HepG2 (cell line): ENCODE measurements around the gene PARVB. TPM values are rescaled to one million over a fixed set of nuclear protein-coding genes. Genes with fewer than 3 reads are reported as not detected.

Experiments used
- ATAC-seq: fragments of 200-7000 bp; cut with Tn5 transposase; 3 replicates; pipeline ENCODE4 v1.9.1; 2020; ENCODE audit warnings: mild to moderate bottlenecking, moderate library complexity
- BruUV-seq: library from RNA; stranded (reverse); fragments of 400-500 nt; replicated peaks from 2 replicates; lab custom pipeline; 2021; lab: Mats Ljungman, UMichigan
- CTCF ChIA-PET: fragments of 300-600 bp; formaldehyde crosslinking; extraction: SDS; loops from one replicate; lab custom pipeline; 2021; ENCODE audit warnings: low total read pairs, inconsistent platforms, low intra/inter-chr PET ratio; lab: Yijun Ruan, JAX
- POLR2A ChIA-PET: fragments of 350-600 bp; sonication (Branson Sonifier 250); formaldehyde crosslinking; loops from one replicate; lab custom pipeline; 2020; ENCODE audit warnings: antibody characterized with exemption, inconsistent platforms; lab: Yijun Ruan, JAX
- DNase-seq: peaks from one replicate; pipeline ENCODE4 v3.0.0-alpha.2; 2015; ENCODE audit warnings: low spot score
- FAIRE-seq: peaks from 3 replicates; lab custom pipeline; 2011; peaks lifted over from hg19 to GRCh38; lab: Jason Lieb, UNC
- H2AFZ ChIP-seq: one replicate; pipeline ENCODE4 v1.6.1; 2011; ENCODE audit warnings: low read length, inconsistent platforms
- H3K27ac ChIP-seq: fragments of 300-600 bp; 3 replicates; pipeline ENCODE4 v1.8.0; 2011; ENCODE audit warnings: mixed run types, mild to moderate bottlenecking, mixed read lengths, low read length, inconsistent platforms; ENCODE audit not compliant: insufficient read depth; ENCODE audit errors: extremely low read length
- H3K27me3 ChIP-seq, 2 experiments: fragments of 200-600 bp in 1 of 2; 2 replicates in 1 of 2; 3 replicates in 1 of 2; pipeline versions ENCODE4 v1.6.0 to v1.8.0; 2011; ENCODE audit warnings: low read length in 2 of 2, mild to moderate bottlenecking in 2 of 2, moderate library complexity in 2 of 2, inconsistent platforms in 1 of 2; ENCODE audit not compliant: insufficient read depth in 2 of 2, control insufficient read depth in 1 of 2
- H3K36me3 ChIP-seq, 2 experiments: fragments of 200-600 bp in 1 of 2; replicated peaks in 1 of 2; 2 replicates in 1 of 2; 3 replicates in 1 of 2; pipeline versions ENCODE4 v1.5.1 to v1.8.0; 2011; ENCODE audit warnings: low read length in 2 of 2, inconsistent platforms in 1 of 2; ENCODE audit not compliant: insufficient read depth in 2 of 2, control insufficient read depth in 1 of 2
- H3K4me1 ChIP-seq: 2 replicates; pipeline ENCODE4 v1.5.1; 2012; ENCODE audit warnings: low read length, inconsistent platforms; ENCODE audit not compliant: insufficient read depth
- H3K4me2 ChIP-seq: 2 replicates; pipeline ENCODE4 v1.6.0; 2011; ENCODE audit warnings: low read depth, low read length, inconsistent platforms
- H3K4me3 ChIP-seq, 3 experiments: fragments of 200-600 bp in 1 of 3; sonication (generic), shearing (Covaris generic) in 1 of 3; replicated peaks in 1 of 3; 2 replicates each; pipeline ENCODE4 v1.5.1; 2011 to 2016; ENCODE audit warnings: low read length in 3 of 3, inconsistent platforms in 2 of 3, low read depth in 2 of 3, mild to moderate bottlenecking in 2 of 3, control low read depth in 1 of 3, mixed read lengths in 1 of 3; ENCODE audit not compliant: insufficient read depth in 1 of 3
- H3K79me2 ChIP-seq: one replicate; pipeline ENCODE4 v1.6.1; 2011; ENCODE audit warnings: low read length, inconsistent platforms; ENCODE audit not compliant: insufficient read depth
- H3K9ac ChIP-seq: 2 replicates; pipeline ENCODE4 v1.6.0; 2011; ENCODE audit warnings: mild to moderate bottlenecking, low read depth, low read length, inconsistent platforms; ENCODE audit not compliant: insufficient read depth
- H3K9me3 ChIP-seq: 2 replicates; pipeline ENCODE4 v1.5.1; 2012; ENCODE audit warnings: mild to moderate bottlenecking, low read length
- H4K20me1 ChIP-seq: 2 replicates; pipeline ENCODE4 v1.6.0; 2011; ENCODE audit warnings: inconsistent platforms, mild to moderate bottlenecking, low read length, moderate library complexity; ENCODE audit not compliant: insufficient read depth
- AHR ChIP-seq: IDR thresholded peaks from 2 replicates; pipeline ENCODE4 v1.6.1; 2018; ENCODE audit warnings: missing genetic modification reagents, missing compliant biosample characterization
- DPF2 ChIP-seq: sonication (generic); formaldehyde crosslinking; IDR thresholded peaks from 2 replicates; pipeline ENCODE4 v1.4.0; 2020; ENCODE audit warnings: mild to moderate bottlenecking, low read depth, missing genetic modification reagents, borderline replicate concordance
- NONO ChIP-seq, 2 experiments: fragments of 450-650 bp in 1 of 2; sonication (generic) in 1 of 2; formaldehyde crosslinking in 1 of 2; IDR thresholded peaks in 1 of 2; conservative IDR thresholded peaks in 1 of 2; 2 replicates each; pipeline versions ENCODE4 v1.6.1 to v1.8.0; 2017 to 2022; ENCODE audit warnings: mild to moderate bottlenecking in 1 of 2, missing genetic modification reagents in 1 of 2, moderate library complexity in 1 of 2
- RORA ChIP-seq: sonication (generic); formaldehyde crosslinking; IDR thresholded peaks from 2 replicates; pipeline ENCODE4 v1.5.0; 2020; ENCODE audit warnings: mild to moderate bottlenecking, missing genetic modification reagents, moderate library complexity
- SRSF9 ChIP-seq: fragments of 200-400 bp; formaldehyde crosslinking; IDR thresholded peaks from 2 replicates; pipeline ENCODE4 v1.6.1; 2018; ENCODE audit warnings: borderline replicate concordance, mild to moderate bottlenecking, low read depth, low read length; ENCODE audit not compliant: insufficient read depth, poor library complexity, severe bottlenecking
- ZNF121 ChIP-seq: sonication (generic); formaldehyde crosslinking; IDR thresholded peaks from 2 replicates; pipeline ENCODE4 v1.5.0; 2020; ENCODE audit warnings: mild to moderate bottlenecking, missing genetic modification reagents
- ZNF205 ChIP-seq: IDR thresholded peaks from 2 replicates; pipeline ENCODE4 v1.6.1; 2018; ENCODE audit warnings: missing biosample characterization, missing genetic modification reagents
- ZNF746 ChIP-seq: sonication (generic); formaldehyde crosslinking; IDR thresholded peaks from 2 replicates; pipeline ENCODE4 v1.8.0; 2022; ENCODE audit warnings: mild to moderate bottlenecking, missing genetic modification reagents
- ZSCAN22 ChIP-seq: sonication (generic); formaldehyde crosslinking; IDR thresholded peaks from 2 replicates; pipeline ENCODE4 v1.4.0; 2020; ENCODE audit warnings: mild to moderate bottlenecking, missing genetic modification reagents
- WGBS: methylation state at CpG from one replicate; pipeline ENCODE4 v1.1.6; 2017; ENCODE audit warnings: low lambda C conversion rate; 5-methylcytosine and 5-hydroxymethylcytosine counted together
- in situ Hi-C: cut with HindIII; loops from 2 replicates; pipeline ENCODE4 v1.10.0; 2017; ENCODE audit warnings: low pct_unique_long_range_greater_than_20kb; ENCODE audit not compliant: extremely low pct_ligation_motif_present
- intact Hi-C: fragments of 100-400 bp; cut with micrococcal nuclease; formaldehyde crosslinking; loops from one replicate; pipeline ENCODE4 v1.10.0; 2022; ENCODE audit not compliant: unreplicated experiment
- polyA plus RNA-seq, 8 experiments: library from polyadenylated mRNA; depleted of rRNA in 3 of 8; stranded (reverse) in 7 of 8; unstranded in 1 of 8; fragments of >200 nt; fragmentation: Illumina TruSeq in 4 of 8; extraction: Trizol in 4 of 8; gene quantifications; 2 replicates each; pipeline versions ENCODE4 v1.2.1 to v1.2.3, GENCODE V29; 2011 to 2016; ENCODE audit warnings: low read depth in 4 of 8, missing spikeins in 1 of 8, mixed read lengths in 1 of 8; ENCODE audit not compliant: insufficient read depth in 1 of 8
- total RNA-seq, 5 experiments: library from RNA; depleted of rRNA; stranded (reverse); fragments of >200 nt; fragmentation: Illumina TruSeq; extraction: Trizol; gene quantifications; 2 replicates each; pipeline ENCODE4 v1.2.3, GENCODE V29; 2016; ENCODE audit warnings: low read depth in 1 of 5
- TF ChIP-seq, protein P1 (sequence below): IDR thresholded peaks from 2 replicates; pipeline ENCODE4 v1.6.1; 2016; ENCODE audit warnings: missing compliant biosample characterization, missing genetic modification reagents, borderline replicate concordance
- TF ChIP-seq, protein P2 (sequence below): sonication (generic); formaldehyde crosslinking; IDR thresholded peaks from 2 replicates; pipeline ENCODE4 v1.5.1; 2020; ENCODE audit warnings: missing genetic modification reagents, mild to moderate bottlenecking, borderline replicate concordance

PARVB gene
- total and polyA plus RNA-seq, 2 of the 13 experiments (the other 11 are each of a cell fraction or from before 2014, with no cell fraction given), result 0.11 to 0.15 TPM

DNA sequence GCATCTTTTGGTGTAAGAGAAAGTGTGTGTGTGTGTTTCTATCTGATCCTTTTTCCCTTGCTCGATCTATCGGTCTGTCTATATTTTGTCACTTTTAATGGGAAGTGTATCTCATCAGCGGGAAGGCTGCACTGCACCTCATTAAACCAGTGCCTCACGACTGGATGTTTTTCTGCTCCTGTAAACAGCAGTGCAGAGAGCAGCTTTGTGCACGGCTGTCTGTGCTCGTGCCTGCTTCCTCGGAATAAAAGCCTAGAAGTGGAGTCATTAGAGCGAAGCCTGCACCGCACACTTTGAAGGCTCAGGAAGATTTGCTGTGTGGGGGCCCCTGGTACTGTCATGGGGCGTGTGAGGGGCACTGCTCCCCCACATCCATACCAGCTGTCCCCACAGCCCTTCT, 129.6 kb downstream of the PARVB start:
- 38% methylated on average over 10 of the region's 10 CpGs for WGBS

DNA sequence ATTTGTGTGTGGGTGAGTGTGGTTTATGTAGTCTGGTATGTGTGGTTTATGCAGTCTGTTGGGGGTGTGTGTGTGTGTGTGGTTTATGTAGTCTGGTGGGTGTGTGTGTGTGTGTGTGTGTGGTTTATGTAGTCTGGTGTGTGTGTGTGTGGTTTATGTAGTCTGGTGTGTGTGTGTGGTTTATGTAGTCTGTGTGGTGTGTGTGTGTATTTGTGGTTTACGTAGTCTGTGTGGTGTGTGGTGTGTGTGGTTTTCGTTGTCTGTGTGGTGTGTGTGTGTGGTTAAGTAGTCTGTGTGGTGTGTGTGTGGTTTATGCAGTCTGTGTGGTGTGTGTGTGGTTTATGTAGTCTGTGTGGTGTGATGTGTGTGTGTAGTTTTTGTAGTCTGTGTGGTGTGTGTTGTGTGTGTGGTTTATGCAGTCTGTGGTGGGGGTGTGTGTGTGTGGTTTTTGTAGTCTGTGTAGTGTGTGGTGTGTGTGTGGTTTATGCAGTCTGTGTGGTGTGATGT, 130.4 kb downstream of the PARVB start:
- FAIRE-seq (no peak), ATAC-seq (no peak), DNase-seq (no peak)
- CTCF ChIA-PET, result no interaction called here
- no peak overlapping the region for H3K9ac ChIP-seq
- no peaks in the 10 kb centered on the region for H4K20me1 ChIP-seq
- H3K9me3 ChIP-seq, result no peaks in the 10 kb centered on the region
- no peak overlapping the region for H3K27ac ChIP-seq
- no peaks in the 10 kb centered on the region for H3K79me2 ChIP-seq
- H3K36me3 ChIP-seq, result no peaks in the 10 kb centered on the region
- peaks cover 0 to 1% of the 10 kb centered on the region in 2 experiments; a peak in 1 of 5 replicates for H3K27me3 ChIP-seq
- H2AFZ ChIP-seq, result no peak overlapping the region
- no peak overlapping the region for H3K4me2 ChIP-seq
- 67% methylated on average over 2 of the region's 2 CpGs for whole genome bisulfite sequencing
- no peak overlapping the region for H3K4me3 ChIP-seq
- in situ Hi-C loops (no loop called here), intact Hi-C loops (no loop called here)
- H3K4me1 ChIP-seq, result no peaks in the 10 kb centered on the region
- TF ChIP-seq ZSCAN22 (CRISPR knock-in tag), result no peak
- TF ChIP-seq RORA (CRISPR knock-in tag), result no peak
- no peak for TF ChIP-seq ZNF746 (CRISPR knock-in tag)
- no peak for TF ChIP-seq DPF2 (CRISPR knock-in tag)
- TF ChIP-seq, protein P1, sequence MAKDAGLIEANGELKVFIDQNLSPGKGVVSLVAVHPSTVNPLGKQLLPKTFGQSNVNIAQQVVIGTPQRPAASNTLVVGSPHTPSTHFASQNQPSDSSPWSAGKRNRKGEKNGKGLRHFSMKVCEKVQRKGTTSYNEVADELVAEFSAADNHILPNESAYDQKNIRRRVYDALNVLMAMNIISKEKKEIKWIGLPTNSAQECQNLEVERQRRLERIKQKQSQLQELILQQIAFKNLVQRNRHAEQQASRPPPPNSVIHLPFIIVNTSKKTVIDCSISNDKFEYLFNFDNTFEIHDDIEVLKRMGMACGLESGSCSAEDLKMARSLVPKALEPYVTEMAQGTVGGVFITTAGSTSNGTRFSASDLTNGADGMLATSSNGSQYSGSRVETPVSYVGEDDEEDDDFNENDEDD, result no peak
- TF ChIP-seq, protein P2, sequence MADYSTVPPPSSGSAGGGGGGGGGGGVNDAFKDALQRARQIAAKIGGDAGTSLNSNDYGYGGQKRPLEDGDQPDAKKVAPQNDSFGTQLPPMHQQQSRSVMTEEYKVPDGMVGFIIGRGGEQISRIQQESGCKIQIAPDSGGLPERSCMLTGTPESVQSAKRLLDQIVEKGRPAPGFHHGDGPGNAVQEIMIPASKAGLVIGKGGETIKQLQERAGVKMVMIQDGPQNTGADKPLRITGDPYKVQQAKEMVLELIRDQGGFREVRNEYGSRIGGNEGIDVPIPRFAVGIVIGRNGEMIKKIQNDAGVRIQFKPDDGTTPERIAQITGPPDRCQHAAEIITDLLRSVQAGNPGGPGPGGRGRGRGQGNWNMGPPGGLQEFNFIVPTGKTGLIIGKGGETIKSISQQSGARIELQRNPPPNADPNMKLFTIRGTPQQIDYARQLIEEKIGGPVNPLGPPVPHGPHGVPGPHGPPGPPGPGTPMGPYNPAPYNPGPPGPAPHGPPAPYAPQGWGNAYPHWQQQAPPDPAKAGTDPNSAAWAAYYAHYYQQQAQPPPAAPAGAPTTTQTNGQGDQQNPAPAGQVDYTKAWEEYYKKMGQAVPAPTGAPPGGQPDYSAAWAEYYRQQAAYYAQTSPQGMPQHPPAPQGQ (CRISPR knock-in tag), result no peak
- BruUV-seq, result no TSS peak
- POLR2A ChIA-PET, result no interaction called here

More for the DNA sequence above, 129.6 kb downstream of the PARVB start:
- no peak overlapping the region for H3K4me3 ChIP-seq
- no peaks in the 10 kb centered on the region for H3K9me3 ChIP-seq
- H2AFZ ChIP-seq, result no peak overlapping the region
- DNase-seq, result no peak
- no peak for FAIRE-seq
- no peaks in the 10 kb centered on the region for H3K79me2 ChIP-seq
- BruUV-seq, result no TSS peak
- H3K36me3 ChIP-seq, result no peaks in the 10 kb centered on the region
- no peak overlapping the region for H3K9ac ChIP-seq
- H4K20me1 ChIP-seq, result no peaks in the 10 kb centered on the region
- in situ Hi-C loops, result no loop called here
- H3K27me3 ChIP-seq, result peaks cover 0 to 1% of the 10 kb centered on the region in 2 experiments; a peak in 1 of 5 replicates
- ChIA-PET CTCF (no interaction called here), POLR2A (no interaction called here)
- no peak overlapping the region for H3K27ac ChIP-seq
- TF ChIP-seq AHR (CRISPR knock-in tag) (no peak), ZNF121 (no peak), ZNF205 (CRISPR knock-in tag) (no peak), NONO (IDR thresholded peaks at IDR 0.05) (no peak), NONO (CRISPR knock-in tag; conservative IDR thresholded peaks at IDR 0.05) (no peak), SRSF9 (no peak)
- H3K4me2 ChIP-seq, result no peak overlapping the region
- intact Hi-C loops, result no loop called here
- ATAC-seq, result no peak
- H3K4me1 ChIP-seq, result no peaks in the 10 kb centered on the region
